ENCODE results near the gene KCNK4. TPM values are rescaled to one million over a fixed set of nuclear protein-coding genes. Genes with fewer than 3 reads are reported as not detected.

The KCNK4 gene
- total RNA-seq, 1 donor from 2014 or later, result 0.36 TPM

DNA sequence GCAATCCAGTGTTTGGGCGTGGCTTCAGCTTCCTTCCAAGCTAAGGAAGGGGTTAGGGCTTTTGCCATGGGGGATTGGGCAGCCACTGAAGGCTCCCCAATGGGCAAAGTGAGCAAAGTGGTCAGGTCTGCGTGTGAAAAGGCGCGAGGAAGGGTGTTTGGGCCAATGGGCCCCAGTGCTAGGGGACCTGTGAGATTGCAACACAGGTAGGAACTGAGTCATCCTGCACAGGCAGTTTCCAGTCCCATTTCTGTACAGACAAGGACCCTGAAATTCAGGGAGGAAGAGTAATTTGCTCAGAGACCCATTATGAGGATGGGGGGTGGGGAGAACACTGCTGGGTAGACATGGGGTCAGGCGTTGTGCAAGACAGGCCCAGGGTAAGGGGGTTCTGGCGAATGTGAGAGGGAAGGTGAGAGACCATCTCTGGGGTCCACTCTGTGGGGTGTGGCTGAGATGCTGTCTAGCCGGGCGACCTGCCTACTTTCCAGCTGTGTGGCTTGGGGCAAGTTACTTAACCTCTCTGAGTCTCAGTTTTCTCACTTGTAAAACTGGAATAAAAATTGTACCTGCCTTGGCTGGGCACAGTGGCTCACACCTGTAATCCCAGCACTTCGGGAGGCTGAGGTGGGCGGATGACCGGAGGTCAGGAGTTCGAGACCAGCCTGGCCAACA lies 56.2 kb downstream of the KCNK4 start:
- Mint-ChIP-seq H3K27me3 (ENCODE audit: unreplicated experiment) (peaks cover 10% of the 10 kb centered on the region), H3K27ac (ENCODE audit: unreplicated experiment) (no peak overlapping the region), H3K9me3 (ENCODE audit: unreplicated experiment) (no peaks in the 10 kb centered on the region), H3K4me1 (ENCODE audit: unreplicated experiment) (no peaks in the 10 kb centered on the region), H3K4me3 (ENCODE audit: unreplicated experiment) (no peak overlapping the region), H3K36me3 (ENCODE audit: low read depth, unreplicated experiment) (peaks cover 3% of the 10 kb centered on the region)
- TF ChIP-seq, protein P1, sequence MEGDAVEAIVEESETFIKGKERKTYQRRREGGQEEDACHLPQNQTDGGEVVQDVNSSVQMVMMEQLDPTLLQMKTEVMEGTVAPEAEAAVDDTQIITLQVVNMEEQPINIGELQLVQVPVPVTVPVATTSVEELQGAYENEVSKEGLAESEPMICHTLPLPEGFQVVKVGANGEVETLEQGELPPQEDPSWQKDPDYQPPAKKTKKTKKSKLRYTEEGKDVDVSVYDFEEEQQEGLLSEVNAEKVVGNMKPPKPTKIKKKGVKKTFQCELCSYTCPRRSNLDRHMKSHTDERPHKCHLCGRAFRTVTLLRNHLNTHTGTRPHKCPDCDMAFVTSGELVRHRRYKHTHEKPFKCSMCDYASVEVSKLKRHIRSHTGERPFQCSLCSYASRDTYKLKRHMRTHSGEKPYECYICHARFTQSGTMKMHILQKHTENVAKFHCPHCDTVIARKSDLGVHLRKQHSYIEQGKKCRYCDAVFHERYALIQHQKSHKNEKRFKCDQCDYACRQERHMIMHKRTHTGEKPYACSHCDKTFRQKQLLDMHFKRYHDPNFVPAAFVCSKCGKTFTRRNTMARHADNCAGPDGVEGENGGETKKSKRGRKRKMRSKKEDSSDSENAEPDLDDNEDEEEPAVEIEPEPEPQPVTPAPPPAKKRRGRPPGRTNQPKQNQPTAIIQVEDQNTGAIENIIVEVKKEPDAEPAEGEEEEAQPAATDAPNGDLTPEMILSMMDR (IDR thresholded peaks at IDR 0.05; ENCODE audit: unreplicated experiment), result no peak
- DNase-seq (ENCODE audit: low spot score), result no peak

DNA sequence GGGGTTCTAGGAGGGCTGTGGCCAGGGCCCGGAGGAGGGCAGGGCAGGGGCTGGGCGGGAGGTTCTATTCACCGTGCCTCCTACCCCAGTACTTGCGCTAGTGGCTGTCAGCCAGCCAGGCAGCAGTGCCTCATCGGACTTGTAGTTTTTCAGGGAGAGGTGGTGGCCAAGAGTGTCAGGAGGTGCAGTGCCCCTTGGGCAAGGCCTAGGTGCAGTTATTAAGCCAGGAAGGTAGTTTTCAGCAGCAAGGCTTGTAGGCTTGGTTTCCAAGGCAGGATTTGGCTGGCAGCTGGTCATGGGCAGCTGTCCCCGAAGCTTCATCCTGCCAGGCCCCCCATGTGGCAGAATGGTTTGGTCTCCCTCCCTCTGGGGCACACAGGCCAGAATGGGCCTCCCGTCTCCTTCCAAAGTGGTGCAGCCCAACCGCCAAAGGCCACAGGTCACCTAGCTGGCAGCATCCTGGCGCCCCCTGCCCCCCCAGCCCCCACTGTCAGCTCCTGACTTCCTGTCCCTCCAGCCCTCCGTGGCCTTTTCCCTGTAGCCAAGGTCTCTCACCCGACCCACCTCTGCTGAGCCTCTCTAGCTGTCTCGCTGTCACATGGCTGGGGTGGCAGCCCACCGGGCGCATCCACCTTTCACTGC lies 57.4 kb downstream of the KCNK4 start:
- peaks cover 3% of the 10 kb centered on the region for H3K36me3 Mint-ChIP-seq (ENCODE audit: low read depth, unreplicated experiment)
- no peak overlapping the region for H3K27ac Mint-ChIP-seq (ENCODE audit: unreplicated experiment)
- no peak overlapping the region for H3K4me3 Mint-ChIP-seq (ENCODE audit: unreplicated experiment)
- no peaks in the 10 kb centered on the region for H3K4me1 Mint-ChIP-seq (ENCODE audit: unreplicated experiment)
- no peak for DNase-seq (ENCODE audit: low spot score)
- TF ChIP-seq, protein P1 (IDR thresholded peaks at IDR 0.05; ENCODE audit: unreplicated experiment), result no peak
- H3K9me3 Mint-ChIP-seq (ENCODE audit: unreplicated experiment), result no peaks in the 10 kb centered on the region
- peaks cover 10% of the 10 kb centered on the region for H3K27me3 Mint-ChIP-seq (ENCODE audit: unreplicated experiment)

- Mint-ChIP-seq H3K36me3 (ENCODE audit: low read depth, unreplicated experiment) (peaks cover 3% of the 10 kb centered on the region), H3K9me3 (ENCODE audit: unreplicated experiment) (no peaks in the 10 kb centered on the region), H3K4me1 (ENCODE audit: unreplicated experiment) (no peaks in the 10 kb centered on the region), H3K27ac (ENCODE audit: unreplicated experiment) (no peak overlapping the region), H3K27me3 (ENCODE audit: unreplicated experiment) (peaks cover 10% of the 10 kb centered on the region), H3K4me3 (ENCODE audit: unreplicated experiment) (no peak overlapping the region)
- DNase-seq (ENCODE audit: low spot score), result no peak
- TF ChIP-seq, protein P1 (IDR thresholded peaks at IDR 0.05; ENCODE audit: unreplicated experiment), result no peak
These were observed 57.9 kb downstream of the KCNK4 start for GRCh38 chr11:64349025-64349387.

GRCh38 chr11:64349404-64349803 lies 58.3 kb downstream of the KCNK4 start:
- peaks cover 10% of the 10 kb centered on the region for H3K27me3 Mint-ChIP-seq (ENCODE audit: unreplicated experiment)
- H3K36me3 Mint-ChIP-seq (ENCODE audit: low read depth, unreplicated experiment), result peaks cover 3% of the 10 kb centered on the region
- H3K4me1 Mint-ChIP-seq (ENCODE audit: unreplicated experiment), result no peaks in the 10 kb centered on the region
- H3K4me3 Mint-ChIP-seq (ENCODE audit: unreplicated experiment), result no peak overlapping the region
- H3K27ac Mint-ChIP-seq (ENCODE audit: unreplicated experiment), result no peak overlapping the region
- no peak for DNase-seq (ENCODE audit: low spot score)
- no peaks in the 10 kb centered on the region for H3K9me3 Mint-ChIP-seq (ENCODE audit: unreplicated experiment)
- TF ChIP-seq, protein P1 (IDR thresholded peaks at IDR 0.05; ENCODE audit: unreplicated experiment), result no peak

Small RNAs within 50 kb of the gene (microRNA-seq; reads per million reads assigned to microRNA genes)
- 0.28 reads per million for gene MIR7155 (ENCODE audit: unreplicated experiment)

Other genes starting within 250 kb of the KCNK4 start
- gene MACROD1, start 125.2 kb upstream of the KCNK4 start, total RNA-seq (ENCODE audit: unreplicated experiment), result 4.1 TPM
- 124 TPM for gene STIP1, start 105.1 kb upstream of the KCNK4 start, total RNA-seq (ENCODE audit: unreplicated experiment)
- gene FERMT3, start 84.6 kb upstream of the KCNK4 start, total RNA-seq (ENCODE audit: unreplicated experiment), result 6.2 TPM
- gene TRPT1, start 65.1 kb upstream of the KCNK4 start, total RNA-seq (ENCODE audit: unreplicated experiment), result 23.2 TPM
- 21.2 TPM for gene NUDT22, start 65.0 kb upstream of the KCNK4 start, total RNA-seq (ENCODE audit: unreplicated experiment)
- gene DNAJC4, start 60.8 kb upstream of the KCNK4 start, total RNA-seq (ENCODE audit: unreplicated experiment), result 38.0 TPM
- gene VEGFB, start 56.7 kb upstream of the KCNK4 start, total RNA-seq (ENCODE audit: unreplicated experiment), result 11.5 TPM
- 35.3 TPM for gene FKBP2, start 50.2 kb upstream of the KCNK4 start, total RNA-seq (ENCODE audit: unreplicated experiment)
- 201 TPM for gene PPP1R14B, start 44.4 kb upstream of the KCNK4 start, total RNA-seq (ENCODE audit: unreplicated experiment)
- 51.0 TPM for gene PLCB3, start 39.8 kb upstream of the KCNK4 start, total RNA-seq (ENCODE audit: unreplicated experiment)
- gene BAD, start 6.6 kb upstream of the KCNK4 start, total RNA-seq (ENCODE audit: unreplicated experiment), result 40.7 TPM
- gene GPR137, start 5.5 kb upstream of the KCNK4 start, total RNA-seq (ENCODE audit: unreplicated experiment), result 56.0 TPM
- gene CATSPERZ, start 9.1 kb downstream of the KCNK4 start, total RNA-seq (ENCODE audit: unreplicated experiment), result 0.38 TPM
- 42.3 TPM for gene ESRRA, start 14.2 kb downstream of the KCNK4 start, total RNA-seq (ENCODE audit: unreplicated experiment)
- gene TRMT112, start 26.3 kb downstream of the KCNK4 start, total RNA-seq (ENCODE audit: unreplicated experiment), result 138 TPM
- 264 TPM for gene PRDX5, start 26.8 kb downstream of the KCNK4 start, total RNA-seq (ENCODE audit: unreplicated experiment)
- gene CCDC88B, start 48.9 kb downstream of the KCNK4 start, total RNA-seq (ENCODE audit: unreplicated experiment), result 8.3 TPM
- gene RPS6KA4, start 67.9 kb downstream of the KCNK4 start, total RNA-seq (ENCODE audit: unreplicated experiment), result 37.5 TPM